Spleen (tissue), 7 donors: ENCODE data around the gene SNCAIP.

ENCODE experiments used
- POLR2A ChIP-seq, 3 donors: fragments of 450-650 bp; IDR thresholded peaks; one replicate each; pipeline ENCODE4 v1.5.1; 2017; ENCODE audit warnings: antibody characterized with exemption in 3 of 3, mild to moderate bottlenecking in 1 of 3
- POLR2AphosphoS5 ChIP-seq, 3 donors: sonication (generic); formaldehyde crosslinking; IDR thresholded peaks; one replicate each; pipeline ENCODE4 v1.5.1; 2017; ENCODE audit warnings: antibody characterized with exemption in 3 of 3
- TF ChIP-seq, protein P1 (sequence below), 11 experiments: fragments of 200-600 bp in 7 of 11; fragments of 450-650 bp in 4 of 11; sonication (generic) in 4 of 11; IDR thresholded peaks in 8 of 11; conservative IDR thresholded peaks in 3 of 11; 1 replicate in 7 of 11; 2 replicates in 4 of 11; pipeline versions ENCODE4 v1.4.0 to v1.8.0; 2016 to 2021; ENCODE audit warnings: antibody characterized with exemption in 11 of 11, inconsistent platforms in 4 of 11, mild to moderate bottlenecking in 1 of 11
- donor health status: DM: no; HTN: no; CAD: no; lungs with moderate emphysema.
- donor health status: DM: no; HTN: no; CAD: no.
- donor health status: DM: no; HTN: no; CAD: no.

DNA sequence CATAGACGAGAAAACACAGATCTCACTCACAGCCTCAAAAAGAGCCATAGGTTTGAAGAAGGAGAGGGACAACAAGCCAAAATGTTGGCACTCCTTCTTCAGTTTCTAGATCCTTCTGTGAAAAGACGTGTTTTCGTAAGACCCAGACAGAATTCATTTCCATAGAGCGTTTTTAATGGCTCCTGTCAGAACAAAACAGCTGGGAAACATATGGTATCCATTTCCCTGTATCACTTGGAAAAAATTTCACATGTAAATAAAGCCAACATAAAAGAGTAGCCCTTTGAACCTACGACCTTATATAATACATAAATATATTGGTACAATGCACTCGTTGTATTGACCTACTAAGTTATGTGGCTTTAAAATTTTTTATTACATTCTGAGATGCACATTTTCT, 108.1 kb downstream of the SNCAIP start:
- TF ChIP-seq, protein P1, sequence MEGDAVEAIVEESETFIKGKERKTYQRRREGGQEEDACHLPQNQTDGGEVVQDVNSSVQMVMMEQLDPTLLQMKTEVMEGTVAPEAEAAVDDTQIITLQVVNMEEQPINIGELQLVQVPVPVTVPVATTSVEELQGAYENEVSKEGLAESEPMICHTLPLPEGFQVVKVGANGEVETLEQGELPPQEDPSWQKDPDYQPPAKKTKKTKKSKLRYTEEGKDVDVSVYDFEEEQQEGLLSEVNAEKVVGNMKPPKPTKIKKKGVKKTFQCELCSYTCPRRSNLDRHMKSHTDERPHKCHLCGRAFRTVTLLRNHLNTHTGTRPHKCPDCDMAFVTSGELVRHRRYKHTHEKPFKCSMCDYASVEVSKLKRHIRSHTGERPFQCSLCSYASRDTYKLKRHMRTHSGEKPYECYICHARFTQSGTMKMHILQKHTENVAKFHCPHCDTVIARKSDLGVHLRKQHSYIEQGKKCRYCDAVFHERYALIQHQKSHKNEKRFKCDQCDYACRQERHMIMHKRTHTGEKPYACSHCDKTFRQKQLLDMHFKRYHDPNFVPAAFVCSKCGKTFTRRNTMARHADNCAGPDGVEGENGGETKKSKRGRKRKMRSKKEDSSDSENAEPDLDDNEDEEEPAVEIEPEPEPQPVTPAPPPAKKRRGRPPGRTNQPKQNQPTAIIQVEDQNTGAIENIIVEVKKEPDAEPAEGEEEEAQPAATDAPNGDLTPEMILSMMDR (IDR thresholded peaks at IDR 0.05 in 8 of 11, conservative IDR thresholded peaks at IDR 0.05 in 3 of 11) = no peak
- no peak for TF ChIP-seq POLR2A (IDR thresholded peaks at IDR 0.05)
- TF ChIP-seq POLR2AphosphoS5 (IDR thresholded peaks at IDR 0.05) = no peak
